Gastrocnemius medialis (tissue), 4 donors: Measurements from ENCODE around the gene SMAD6.

Source experiments
- POLR2A ChIP-seq, 2 donors: fragments of 450-650 bp; IDR thresholded peaks; one replicate each; pipeline ENCODE4 v1.6.1; 2017; ENCODE audit warnings: antibody characterized with exemption in 2 of 2, mild to moderate bottlenecking in 2 of 2, moderate library complexity in 2 of 2
- TF ChIP-seq, protein P1 (sequence below), 5 experiments: fragments of 450-650 bp in 3 of 5; fragments of 200-600 bp in 2 of 5; sonication (generic) in 2 of 5; IDR thresholded peaks in 4 of 5; conservative IDR thresholded peaks in 1 of 5; 1 replicate in 4 of 5; 2 replicates in 1 of 5; pipeline ENCODE4 v1.5.1; 2016 to 2019; ENCODE audit warnings: antibody characterized with exemption in 5 of 5, mild to moderate bottlenecking in 3 of 5, moderate library complexity in 3 of 5

DNA sequence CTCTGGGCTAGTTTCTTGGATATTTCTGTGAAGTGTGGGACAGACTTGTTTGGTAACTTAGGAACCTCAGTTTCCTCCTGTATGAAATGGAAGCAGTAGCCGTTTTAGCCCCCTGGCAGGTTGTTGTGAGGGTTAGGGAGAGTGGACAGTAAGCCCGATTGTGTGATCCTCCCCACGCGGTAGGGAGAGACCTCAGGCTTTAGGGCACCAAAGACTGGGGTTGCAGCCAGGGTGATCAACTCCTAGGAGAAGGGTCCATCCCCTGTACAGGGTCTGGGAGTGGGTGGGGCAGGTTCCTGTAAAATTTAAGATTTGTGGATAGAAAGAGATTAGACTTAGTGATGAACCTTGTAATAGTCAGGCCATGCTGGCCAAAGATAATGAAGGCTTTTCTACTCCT is 120.5 kb downstream of the SMAD6 start:
- no peak for TF ChIP-seq POLR2A (IDR thresholded peaks at IDR 0.05)
- TF ChIP-seq, protein P1, sequence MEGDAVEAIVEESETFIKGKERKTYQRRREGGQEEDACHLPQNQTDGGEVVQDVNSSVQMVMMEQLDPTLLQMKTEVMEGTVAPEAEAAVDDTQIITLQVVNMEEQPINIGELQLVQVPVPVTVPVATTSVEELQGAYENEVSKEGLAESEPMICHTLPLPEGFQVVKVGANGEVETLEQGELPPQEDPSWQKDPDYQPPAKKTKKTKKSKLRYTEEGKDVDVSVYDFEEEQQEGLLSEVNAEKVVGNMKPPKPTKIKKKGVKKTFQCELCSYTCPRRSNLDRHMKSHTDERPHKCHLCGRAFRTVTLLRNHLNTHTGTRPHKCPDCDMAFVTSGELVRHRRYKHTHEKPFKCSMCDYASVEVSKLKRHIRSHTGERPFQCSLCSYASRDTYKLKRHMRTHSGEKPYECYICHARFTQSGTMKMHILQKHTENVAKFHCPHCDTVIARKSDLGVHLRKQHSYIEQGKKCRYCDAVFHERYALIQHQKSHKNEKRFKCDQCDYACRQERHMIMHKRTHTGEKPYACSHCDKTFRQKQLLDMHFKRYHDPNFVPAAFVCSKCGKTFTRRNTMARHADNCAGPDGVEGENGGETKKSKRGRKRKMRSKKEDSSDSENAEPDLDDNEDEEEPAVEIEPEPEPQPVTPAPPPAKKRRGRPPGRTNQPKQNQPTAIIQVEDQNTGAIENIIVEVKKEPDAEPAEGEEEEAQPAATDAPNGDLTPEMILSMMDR (IDR thresholded peaks at IDR 0.05 in 4 of 5, conservative IDR thresholded peaks at IDR 0.05 in 1 of 5) = no peak
